Measurements from ENCODE around the gene LMLN.
"Not testable (repeated sequence)": the region's sequence is repeated elsewhere in the genome, so short reads cannot be mapped to it uniquely, and the experiment has no call there.

Gene LMLN

DNA sequence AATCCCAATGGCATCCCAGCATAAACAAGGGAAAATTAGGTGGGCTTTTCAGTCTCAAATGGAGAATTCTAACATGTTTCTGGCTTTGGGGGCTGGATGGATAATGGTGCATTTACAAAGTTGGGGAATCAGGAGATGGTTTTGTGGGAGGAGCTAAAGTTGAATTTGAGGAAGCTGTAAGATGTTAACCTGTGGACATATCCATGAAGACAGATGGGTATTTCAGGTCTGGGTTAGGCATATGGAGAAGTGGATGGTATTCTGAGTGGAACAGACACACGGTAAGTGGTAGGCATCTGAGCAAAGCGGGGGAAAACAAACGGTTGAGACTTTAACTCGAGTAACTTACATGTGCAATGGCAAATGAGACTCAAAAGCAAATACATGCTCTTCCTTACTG is 1.7 kb upstream of the LMLN start:
- DNase-seq, result no peak

DNA sequence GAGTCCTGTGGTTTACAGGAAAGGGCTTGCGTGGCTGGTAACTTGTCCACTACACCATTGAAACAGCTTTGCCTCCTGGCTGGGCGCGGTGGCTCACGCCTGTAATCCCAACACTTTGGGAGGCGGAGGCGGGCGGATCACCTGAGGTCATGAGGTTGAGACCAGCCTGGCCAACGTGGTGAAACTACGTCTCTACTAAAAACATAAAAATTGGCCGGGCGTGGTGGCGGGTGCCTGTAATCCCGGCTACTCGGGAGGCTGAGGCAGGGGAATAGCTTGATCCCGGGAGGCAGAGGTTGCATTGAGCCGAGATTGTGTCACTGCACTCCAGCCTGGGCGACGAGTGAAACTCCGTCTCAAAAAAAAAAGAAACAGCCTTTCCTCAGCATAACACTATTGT is 1.2 kb upstream of the LMLN start:
- DNase-seq, result not testable (repeated sequence)

DNA sequence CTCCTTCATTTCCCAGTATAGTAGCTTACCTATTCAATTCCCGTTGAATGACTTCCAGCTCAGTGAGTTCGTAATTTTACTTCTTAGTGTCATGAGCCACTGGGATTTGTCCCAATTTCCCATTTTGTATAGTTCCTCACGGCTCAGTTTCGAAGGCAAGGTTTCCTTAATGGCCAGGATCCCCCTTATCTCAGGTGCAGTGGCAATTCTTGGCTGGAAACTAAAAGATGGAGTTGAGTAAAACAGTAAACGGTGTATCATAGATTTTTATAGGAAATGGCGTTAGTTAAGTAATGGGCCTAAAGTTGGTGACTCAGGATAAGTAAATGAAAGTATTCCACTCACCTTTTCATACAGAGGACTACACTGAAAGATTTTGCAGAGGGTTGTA is 522 bp upstream of the LMLN start:
- no peak for DNase-seq

DNA sequence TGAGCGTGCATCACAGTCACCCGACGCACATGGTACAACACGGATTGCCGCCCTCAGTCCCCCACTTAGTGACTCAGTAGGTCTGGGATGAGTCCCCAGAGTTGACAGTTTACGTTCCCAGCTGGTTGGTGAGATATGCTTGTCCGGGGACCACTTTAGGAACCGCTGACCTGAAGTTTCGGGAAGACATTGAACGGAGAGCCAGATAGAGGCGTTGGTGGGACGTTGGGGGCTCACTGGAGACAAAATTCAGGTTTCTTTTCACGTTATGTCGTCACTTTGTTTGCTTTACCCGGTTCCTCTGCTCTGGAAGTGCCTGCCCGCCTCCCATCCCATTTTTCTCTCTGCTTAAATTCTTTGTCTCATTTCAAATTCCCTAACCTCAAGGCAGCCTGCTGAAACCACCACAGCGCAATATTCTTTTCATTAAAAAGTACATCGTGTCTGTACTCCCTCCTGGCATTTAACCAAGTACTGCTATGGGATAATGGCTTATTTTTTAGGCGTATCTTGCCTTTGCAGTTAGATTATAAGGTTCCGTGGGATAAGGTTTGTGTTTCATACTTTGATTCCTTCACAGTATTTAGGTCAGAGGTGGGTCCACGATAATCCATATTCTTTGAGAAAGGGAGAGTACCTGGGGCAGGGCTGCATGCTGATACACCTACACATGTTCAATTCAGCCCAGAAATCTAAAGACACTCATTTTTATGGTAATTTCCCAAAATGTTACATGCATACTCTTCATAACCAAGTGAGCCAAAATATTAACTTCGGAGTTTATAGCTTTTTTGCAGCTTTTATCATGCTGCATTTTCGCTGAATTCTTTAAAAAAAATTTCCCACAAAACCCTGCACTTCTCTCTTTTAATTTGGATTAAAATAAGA is 921 bp downstream of the LMLN start:
- no peak for DNase-seq

DNA sequence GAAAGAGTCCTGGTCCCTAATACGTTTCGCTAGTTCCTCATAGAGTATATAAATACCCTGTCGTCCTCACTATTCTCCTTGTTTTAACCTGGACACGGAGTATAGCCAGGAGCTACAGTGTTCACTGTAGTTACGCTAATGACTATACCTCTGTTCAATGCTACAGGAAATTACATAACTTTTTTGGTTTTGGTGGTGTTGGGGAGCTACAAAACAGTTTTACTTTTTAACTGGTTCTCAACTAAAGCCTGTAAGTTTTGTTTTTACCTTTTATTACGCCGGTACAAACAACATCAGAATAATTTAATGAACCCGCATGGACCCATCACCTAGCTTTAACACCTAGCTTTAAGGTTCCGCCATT is 1.5 kb downstream of the LMLN start:
- DNase-seq, result no peak

DNA sequence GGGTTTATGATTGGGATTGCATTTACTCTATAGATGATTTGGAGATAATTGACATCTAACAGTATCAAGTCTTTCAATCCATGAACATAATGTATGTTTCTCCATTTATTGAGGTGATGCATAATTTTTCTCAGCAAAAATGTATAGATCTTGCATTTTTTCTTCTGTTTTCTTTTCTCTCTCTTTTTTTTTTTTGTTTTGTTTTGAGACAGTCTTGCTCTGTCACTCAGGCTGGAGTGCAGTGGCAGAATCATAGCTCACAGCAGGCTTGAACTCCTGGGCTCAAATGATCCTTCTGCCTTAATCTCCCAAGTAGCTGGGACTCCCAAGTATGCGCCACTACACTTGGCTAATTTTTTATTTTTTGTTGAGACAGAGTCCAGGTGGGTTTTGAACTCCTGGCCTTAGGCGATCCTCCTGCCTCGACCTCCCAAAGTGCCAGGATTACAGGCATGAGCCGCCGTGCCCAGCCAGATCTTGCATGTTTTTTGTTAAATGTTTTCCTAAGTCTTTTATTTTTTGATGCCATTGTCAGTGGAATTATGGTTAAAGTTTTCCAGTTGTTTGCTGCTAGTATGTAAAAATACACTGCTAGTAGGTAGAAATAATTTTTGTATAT is 3.1 kb downstream of the LMLN start:
- no peak for DNase-seq

DNA sequence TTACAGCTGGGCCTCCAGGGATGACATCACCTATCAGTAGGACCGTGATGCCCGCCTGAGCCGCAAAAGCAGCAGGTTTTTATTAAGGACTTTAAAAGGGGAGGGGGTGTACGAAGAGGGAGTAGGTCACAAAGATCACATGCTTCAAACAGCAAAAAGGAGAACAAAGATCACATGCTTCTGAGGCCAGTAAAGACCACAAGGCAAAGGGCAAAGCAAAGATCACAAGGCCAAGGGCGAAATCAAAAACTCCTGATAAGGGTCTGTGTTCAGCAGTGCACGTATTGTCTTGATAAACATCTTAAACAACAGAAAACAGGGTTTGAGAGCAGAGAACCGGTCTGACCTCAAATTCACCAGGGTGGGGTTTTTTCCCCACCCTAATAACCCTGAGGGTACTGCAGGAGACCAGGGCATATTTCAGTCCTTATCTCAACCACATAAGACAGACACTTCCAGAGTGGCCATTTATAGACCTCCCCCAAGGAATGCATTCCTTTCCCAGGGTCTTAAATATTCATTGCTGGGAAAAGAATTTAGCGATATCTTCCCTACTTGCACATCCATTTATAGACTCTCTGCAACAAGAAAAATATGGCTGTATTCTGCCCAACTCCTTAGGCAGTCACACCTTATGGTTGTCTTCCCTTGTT is 7.4 kb downstream of the LMLN start:
- DNase-seq, result not testable (repeated sequence)

DNA sequence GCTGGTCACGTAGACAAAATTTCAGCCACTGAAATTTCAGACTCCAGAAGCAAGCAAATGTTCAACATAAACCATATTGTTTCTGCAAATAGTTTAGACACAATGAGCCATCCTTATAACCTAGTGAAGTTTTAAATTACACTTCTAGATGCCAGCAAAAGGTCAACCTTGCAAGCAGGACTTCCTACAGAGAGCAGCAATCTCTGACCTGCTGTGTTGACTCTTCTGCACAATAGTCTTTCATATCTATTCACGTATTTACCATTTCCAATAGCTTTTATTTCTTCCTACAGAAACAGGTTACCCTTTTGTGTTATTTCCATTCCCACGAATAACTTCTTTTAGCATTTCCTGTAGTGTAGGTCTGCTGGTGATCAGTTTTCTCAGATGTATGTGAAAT is 10.6 kb downstream of the LMLN start:
- DNase-seq, result no peak

DNA sequence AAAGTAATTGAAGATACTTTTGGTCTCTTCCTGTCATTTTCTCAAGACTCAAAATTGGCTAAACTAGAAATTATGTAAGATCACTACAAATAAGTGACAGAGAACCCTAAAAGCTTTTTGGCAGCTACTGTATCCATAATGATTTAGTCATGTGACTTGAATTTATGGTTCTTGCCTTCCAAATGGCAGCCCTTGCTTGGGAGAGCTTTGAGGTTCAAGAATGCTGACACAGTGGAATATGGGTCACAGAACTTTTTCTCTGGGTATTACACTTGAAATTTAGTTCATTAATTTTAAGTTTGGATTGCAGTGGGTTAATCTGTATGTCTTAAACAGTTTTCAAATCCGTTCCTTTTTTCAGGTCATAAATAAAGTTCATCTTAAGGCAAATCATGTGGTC is 14.0 kb downstream of the LMLN start:
- DNase-seq, result no peak

DNA sequence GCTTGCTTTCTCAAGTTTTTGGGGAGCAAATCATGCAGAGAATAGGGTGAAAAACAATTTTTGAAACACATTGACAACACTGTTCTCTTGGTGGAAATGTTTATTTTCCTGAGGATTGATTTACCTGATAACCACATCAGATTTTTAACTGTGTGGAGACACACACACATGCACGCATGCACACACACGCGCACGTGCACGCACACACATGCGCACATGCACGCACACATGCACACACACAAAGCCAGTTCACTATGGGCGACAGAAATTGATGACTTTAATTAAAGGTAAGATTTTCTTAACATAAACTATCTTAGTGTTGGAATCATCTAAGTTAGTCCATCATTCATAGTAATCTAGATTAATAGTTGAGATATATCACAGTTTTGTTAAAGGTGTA is 15.3 kb downstream of the LMLN start:
- DNase-seq, result no peak

DNA sequence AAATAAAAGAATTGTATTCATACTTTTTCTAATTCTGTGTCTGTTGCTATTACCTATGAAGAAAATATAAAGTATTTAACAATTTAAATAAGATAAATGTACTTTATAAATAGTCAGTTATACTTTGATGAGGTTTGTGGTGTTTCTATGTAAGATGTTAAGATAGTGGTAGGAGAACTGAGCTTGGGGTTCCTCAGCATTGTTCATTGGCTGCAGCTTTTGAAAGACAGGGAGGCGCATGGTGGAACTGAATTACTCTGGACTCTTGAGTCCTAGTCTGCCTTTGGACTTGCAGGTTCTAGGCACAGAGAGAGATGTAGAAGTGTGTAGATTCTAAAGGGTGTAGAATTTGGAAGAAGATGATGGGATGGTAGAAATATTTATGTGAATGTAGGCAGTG is 23.1 kb downstream of the LMLN start:
- no peak for DNase-seq

DNA sequence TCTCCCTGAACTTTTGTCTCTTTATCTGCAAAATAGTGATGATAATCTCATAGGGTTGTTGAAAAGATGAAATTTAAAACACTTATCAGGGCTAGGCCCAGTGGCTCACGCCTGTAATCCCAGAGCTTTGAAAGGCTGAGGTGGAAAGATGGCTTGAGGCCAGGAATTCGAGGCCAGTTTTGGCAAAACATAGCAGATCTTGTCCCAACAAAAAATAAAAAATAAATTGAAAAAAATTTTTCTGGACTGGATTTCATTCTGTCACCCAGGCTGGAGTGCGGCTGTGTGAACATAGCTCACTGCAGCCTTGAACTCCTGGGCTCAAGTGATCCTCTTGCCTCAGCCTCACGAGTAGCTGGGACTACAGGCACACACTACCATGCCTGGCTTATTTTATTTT is 29.6 kb downstream of the LMLN start:
- no peak for DNase-seq

DNA sequence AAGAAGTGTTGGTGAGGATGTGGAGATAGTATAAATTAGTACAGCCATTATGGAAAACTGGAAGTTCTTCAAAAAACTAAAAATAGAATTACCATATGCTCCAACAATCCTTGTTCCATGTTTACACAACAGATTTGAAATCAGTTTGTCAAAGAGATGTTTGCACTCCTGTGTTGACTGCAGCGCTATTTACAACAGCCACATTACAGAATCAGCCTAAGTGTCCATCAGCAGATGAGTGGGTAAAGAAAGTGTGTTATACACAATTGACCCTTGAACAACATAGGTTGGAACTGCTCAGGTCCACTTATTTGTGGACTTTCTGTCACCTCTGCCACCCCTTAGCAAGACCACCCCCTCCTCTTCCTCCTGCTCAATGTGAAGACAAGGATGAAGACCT is 34.7 kb downstream of the LMLN start:
- no peak for DNase-seq

DNA sequence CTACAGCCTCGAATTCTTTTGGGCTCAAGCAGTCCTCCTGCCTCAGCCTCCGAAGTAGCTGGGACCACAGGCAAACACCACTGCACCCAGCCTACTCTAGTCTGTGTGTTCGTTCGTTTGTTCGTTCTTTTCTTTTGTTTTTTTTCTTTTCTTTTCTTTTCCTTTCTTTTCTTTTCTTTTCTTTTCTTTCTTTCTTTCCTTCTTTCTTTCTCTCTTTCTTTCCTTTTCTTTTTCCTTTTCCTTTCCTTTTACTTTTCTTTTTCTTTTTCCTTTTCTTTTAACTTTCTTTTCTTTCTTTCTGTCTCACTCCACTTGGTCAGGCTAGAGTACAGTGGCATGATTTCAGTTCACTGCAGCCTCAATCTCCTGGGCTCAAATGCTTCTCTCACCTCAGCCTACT is 36.8 kb downstream of the LMLN start:
- DNase-seq, result no peak

DNA sequence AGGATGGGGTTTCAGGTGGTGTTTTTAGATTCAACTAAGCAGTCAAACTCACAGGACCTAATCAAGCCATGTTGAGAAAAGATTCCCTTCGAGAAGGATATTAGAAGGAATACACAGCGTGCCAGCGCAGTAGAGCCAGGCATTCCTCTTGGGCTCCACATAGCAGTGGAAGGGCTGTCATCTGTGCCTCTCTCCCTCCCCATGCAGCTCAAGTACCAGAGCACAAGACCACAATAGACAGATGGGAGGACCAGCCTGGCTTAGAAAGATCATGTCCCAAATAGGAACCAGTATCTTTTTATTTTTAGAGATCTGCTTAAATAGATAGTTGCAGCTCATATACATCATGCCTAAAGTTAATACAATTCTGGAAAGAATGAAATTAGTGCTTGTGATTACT is 37.9 kb downstream of the LMLN start:
- DNase-seq, result no peak

DNA sequence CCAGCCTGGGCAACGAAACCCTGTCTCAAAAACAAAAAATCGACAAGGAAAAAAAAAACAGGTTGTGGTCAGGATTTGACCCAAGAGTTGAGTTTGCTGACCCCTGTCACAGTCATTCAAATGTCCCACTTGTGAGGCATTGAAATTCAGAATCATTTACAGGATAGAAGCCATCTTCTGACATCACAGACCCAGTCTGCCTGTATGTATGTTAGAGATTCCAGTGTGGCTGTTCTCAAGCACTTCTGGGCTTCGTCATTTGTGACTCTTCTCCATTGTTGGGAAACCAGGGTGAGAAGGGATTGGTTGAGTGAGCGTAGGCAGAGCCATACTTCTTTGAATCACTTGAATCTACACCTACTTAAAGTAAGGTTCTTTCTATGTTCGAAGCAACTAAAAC is 57.1 kb downstream of the LMLN start:
- DNase-seq, result no peak

DNA sequence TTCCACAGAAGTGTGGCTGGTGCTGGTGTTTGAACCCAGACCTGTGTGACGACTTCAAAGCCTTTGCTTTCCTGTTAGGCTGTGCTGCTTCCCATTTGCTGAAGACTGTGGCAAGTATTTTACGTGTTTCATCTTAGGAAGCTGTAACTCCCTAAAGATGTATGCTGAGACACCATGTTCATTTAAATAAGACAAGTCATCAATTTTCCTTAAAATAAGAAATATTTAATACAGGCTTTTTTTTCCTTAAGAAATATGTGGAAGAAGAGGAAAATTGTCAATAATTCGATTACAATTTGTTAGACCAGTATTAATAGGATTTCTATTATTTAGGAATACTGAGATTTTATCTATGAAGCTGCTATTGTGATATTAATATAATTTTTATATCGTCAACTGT is 58.4 kb downstream of the LMLN start:
- DNase-seq, result no peak

DNA sequence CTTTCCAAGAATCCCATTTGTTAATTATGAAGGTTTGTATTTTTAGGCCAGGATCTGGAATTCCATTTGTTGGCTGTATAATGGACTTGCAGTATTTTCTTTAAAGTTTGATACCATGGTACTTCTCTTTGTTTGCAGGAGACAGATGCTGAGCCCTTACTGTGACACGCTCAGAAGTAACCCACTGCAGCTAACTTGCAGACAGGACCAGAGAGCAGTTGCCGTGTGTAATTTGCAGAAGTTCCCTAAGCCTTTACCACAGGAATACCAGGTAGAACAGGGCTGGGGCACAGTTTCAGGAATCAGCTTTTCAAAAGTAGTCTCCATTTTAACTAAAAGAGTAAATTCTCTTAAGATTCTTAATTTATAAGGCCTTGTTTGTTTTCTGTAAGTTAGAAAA is 59.1 kb downstream of the LMLN start:
- DNase-seq, result no peak

DNA sequence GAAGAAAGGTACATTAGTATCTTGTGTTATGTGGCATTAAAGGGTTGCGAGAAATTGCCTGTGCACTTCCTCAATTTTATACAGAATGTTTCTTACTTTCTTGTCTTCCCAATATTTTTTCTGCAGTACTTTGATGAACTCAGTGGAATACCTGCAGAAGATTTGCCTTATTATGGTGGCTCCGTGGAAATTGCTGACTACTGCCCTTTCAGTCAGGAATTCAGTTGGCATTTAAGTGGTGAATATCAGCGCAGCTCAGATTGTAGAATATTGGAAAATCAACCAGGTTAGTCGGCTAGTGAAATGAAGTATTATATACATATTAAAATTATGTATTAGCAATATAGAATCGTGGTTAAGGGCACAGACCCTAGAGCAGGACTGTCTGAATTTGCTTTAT is 61.3 kb downstream of the LMLN start:
- no peak for DNase-seq

DNA sequence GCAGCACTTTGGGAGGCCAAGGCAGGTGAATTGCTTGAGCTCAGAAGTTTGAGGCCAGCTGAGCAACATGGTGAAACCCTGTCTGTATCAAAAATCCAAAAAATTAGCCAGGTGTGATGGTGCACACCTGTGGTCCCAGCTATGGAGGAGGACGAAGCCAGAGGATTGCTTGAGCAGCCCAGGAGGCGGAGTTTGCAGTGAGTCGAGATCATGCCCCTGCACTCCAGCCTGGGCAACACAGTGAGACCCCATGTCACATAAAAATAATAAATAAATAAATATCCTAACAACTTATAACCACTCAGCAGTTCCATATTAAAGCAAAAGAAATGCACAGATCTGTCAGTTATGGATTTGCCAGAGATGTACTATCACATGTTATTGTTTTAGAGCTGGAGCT is 62.6 kb downstream of the LMLN start:
- no peak for DNase-seq

DNA sequence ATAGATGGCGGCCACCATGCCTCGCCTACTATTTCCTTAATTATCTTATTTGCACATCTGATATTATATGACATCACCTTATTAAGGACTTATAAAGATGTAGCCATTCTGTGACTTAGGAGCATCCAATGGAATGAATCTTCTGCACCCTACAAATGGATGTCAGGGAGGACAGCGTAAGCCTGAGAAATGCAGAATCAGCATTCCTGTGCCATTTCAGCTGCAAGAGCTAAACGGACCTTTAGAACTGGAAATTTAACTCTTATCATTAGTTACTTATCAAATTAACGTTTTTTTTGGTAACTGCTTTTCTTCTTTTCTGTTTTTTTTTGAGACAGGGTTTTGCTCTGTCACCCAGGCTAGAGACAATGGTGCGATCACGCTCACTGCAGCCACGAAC is 65.6 kb downstream of the LMLN start:
- DNase-seq, result no peak

DNA sequence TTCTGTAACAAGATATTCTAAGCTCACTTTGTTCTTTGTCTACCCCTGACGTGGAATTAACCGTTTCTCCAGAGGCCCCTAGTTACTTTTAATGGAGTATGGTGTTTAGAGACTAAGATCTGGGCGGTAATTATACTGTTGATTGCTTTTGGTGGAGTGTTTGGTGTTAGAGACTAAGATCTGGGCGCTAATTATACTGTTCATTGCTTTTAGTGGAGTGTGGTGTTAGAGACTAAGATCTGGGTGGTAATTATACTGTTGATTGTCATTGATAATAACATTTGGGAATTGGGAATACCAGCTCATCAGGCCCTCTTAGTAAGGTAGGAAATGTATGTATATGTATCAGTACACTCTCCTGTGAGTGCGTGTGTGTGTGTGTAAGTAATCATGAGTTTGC is 66.6 kb downstream of the LMLN start:
- DNase-seq, result no peak

DNA sequence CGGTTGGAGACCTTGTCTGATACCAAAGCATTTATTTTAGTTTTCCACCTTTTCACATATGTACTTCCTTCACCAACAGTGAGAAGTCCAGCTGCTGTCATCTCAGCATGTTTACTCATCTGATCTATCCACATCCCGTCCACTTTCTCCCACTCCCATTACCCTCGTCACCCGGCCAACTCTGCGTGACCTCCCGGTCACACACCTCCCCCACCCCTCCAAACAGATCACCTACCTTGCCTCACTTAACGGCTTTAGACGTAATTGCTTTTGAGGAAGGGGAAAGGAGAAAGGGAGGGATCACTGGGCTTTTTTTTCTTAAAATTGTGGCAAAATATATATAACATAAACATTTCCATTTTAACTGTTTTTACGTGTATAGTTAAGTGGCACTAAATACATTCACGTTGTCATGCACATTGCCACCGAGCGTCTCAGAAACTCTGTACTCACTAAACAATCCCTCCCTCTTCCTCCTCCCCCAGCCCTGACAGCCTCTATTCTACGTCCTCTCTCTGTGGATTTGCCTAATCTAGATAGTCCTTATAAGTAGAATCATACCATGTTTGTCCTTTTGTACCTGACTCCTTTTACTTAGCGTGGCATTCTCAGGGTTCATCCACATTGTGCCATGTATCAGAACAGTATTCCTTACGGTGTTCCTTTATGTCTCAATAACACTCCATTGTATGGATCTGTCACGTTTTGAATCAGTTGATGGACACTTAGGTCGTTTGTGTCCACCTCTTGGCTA is 67.2 kb downstream of the LMLN start:
- DNase-seq, result no peak
